Lower lobe of right lung (tissue), 2 donors: ENCODE results near the gene ST3GAL2. TPM values are rescaled to one million over a fixed set of nuclear protein-coding genes. Genes with fewer than 3 reads are reported as not detected.
"Not testable (repeated sequence)": the region's sequence is repeated elsewhere in the genome, so short reads cannot be mapped to it uniquely, and the experiment has no call there.

ENCODE experiments used
- ATAC-seq, 2 donors: fragments of 200-7000 bp; cut with Tn5 transposase; one replicate each; pipeline ENCODE4 v1.9.1; 2020 to 2022; ENCODE audit warnings: mild to moderate bottlenecking in 2 of 2, moderate library complexity in 2 of 2
- DNase-seq: peaks from one replicate; pipeline ENCODE4 v3.0.0-alpha.2; 2020
- H3K27ac ChIP-seq: fragments of 200-600 bp; one replicate; pipeline ENCODE4 v1.8.0; 2022
- H3K27me3 ChIP-seq: fragments of 200-600 bp; one replicate; pipeline ENCODE4 v1.8.0; 2022; ENCODE audit warnings: low read depth
- H3K36me3 ChIP-seq: fragments of 200-600 bp; one replicate; pipeline ENCODE4 v1.8.0; 2022; ENCODE audit warnings: mild to moderate bottlenecking
- H3K4me1 ChIP-seq: fragments of 200-600 bp; one replicate; pipeline ENCODE4 v1.8.0; 2022
- H3K4me3 ChIP-seq: fragments of 200-600 bp; one replicate; pipeline ENCODE4 v1.8.0; 2022; ENCODE audit warnings: mild to moderate bottlenecking
- H3K9me3 ChIP-seq: fragments of 200-600 bp; one replicate; pipeline ENCODE4 v1.8.0; 2022
- CTCF ChIP-seq: fragments of 200-600 bp; IDR thresholded peaks from one replicate; pipeline ENCODE4 v1.8.0; 2022; ENCODE audit warnings: antibody characterized with exemption, mild to moderate bottlenecking
- intact Hi-C: fragments of 100-400 bp; cut with DNase I; formaldehyde crosslinking; loops from one replicate; pipeline ENCODE4 v1.11.0; 2022
- total RNA-seq: library from RNA; stranded (reverse); fragmentation: NEBNext Ultra II Directional; extraction: Animal tissue kit (Norgen Biotek cat#: 25700); gene quantifications from one replicate; pipeline ENCODE4 v1.2.1, GENCODE V29; 2021
- donor health status: DM: no; HTN: yes; CAD: no; lungs with severe emphysema.

The ST3GAL2 gene
- total RNA-seq, 1 donor from 2014 or later = 31.8 TPM

DNA sequence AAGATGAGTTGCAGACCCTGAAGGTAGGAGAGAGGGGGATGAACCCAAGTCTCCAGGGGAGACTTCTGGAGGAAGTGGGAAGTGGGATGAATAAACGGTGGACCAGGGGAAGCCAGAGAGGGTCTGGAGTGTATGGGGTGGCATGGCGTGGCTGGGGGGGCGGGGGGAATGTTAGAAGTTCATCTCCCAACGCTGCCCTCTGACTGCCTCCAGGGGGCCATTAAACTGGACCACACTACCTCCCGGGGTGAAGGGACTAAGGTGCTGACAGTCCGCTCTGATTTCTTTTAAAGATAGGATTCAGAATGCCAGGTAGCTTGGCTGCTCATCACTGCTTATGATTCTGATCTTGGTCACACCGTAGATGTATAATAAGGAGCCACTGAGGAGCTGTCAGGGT lies 21.2 kb downstream of the ST3GAL2 start:
- no peaks in the 10 kb centered on the region for H3K9me3 ChIP-seq
- H3K4me1 ChIP-seq = peaks cover 57% of the 10 kb centered on the region
- no peak for DNase-seq
- no peaks in the 10 kb centered on the region for H3K36me3 ChIP-seq
- TF ChIP-seq CTCF = no peak
- no peaks in the 10 kb centered on the region for H3K27me3 ChIP-seq
- H3K27ac ChIP-seq = no peak overlapping the region
- ATAC-seq = no peak
- H3K4me3 ChIP-seq = no peak overlapping the region
- intact Hi-C loops = no loop called here

DNA sequence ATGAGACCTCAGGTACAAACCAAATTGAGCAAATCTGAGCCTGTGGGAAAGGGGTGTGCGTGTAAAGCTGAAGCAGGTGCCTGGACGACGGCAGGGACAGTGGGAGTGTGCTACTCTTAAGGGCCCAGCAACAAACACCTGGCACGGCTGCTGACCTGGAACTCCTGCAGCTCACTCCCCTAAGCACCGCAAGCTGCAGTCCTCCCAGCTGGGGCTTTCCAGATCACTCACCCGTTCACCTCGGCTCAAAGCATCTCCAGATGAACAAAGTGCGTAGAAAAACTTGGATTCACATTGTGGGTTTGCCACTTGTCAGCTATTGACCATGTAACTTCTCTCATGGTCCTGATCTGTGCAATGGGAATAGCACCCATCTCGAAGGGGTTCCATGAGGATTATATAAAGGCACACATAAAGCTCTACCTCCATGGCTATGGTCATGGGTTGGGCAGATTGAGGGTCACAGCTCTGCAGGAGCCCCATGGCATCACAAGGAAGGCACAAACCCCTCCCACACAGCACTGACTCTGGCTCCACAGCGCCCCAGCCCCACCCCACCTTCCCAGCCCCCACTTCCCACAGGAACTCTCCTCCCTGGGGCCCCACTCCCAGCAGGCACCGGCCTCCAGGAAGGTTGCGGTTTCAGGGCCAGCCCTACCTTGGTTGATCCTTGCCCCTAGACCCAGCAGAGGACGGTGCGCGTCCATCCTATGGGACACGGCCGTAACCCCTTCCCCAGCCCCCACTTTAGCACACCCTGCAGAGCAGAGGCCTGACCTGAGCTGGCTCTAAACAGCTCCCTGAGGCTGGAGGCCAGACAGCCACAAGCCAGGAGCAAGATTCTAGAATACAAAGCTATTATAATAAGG lies 21.9 kb downstream of the ST3GAL2 start:
- H3K27ac ChIP-seq = no peak overlapping the region
- no peak for TF ChIP-seq CTCF
- intact Hi-C loops = no loop called here

GRCh38 chr16:70413572-70413971 lies 25.3 kb downstream of the ST3GAL2 start:
- H3K9me3 ChIP-seq, H3K4me3 ChIP-seq, H3K27me3 ChIP-seq, H3K36me3 ChIP-seq, DNase-seq, ATAC-seq, H3K27ac ChIP-seq, intact Hi-C loops: not testable (repeated sequence)
- H3K4me1 ChIP-seq = peaks cover 23% of the 10 kb centered on the region

More for the DNA sequence above, 21.9 kb downstream of the ST3GAL2 start:
- no peaks in the 10 kb centered on the region for H3K9me3 ChIP-seq
- ATAC-seq (peak in 1 of 2 donors; percentile 20), DNase-seq (no peak)
- no peak overlapping the region for H3K4me3 ChIP-seq
- peaks cover 53% of the 10 kb centered on the region for H3K4me1 ChIP-seq
- peaks cover 5% of the 10 kb centered on the region for H3K36me3 ChIP-seq
- H3K27me3 ChIP-seq = no peaks in the 10 kb centered on the region

DNA sequence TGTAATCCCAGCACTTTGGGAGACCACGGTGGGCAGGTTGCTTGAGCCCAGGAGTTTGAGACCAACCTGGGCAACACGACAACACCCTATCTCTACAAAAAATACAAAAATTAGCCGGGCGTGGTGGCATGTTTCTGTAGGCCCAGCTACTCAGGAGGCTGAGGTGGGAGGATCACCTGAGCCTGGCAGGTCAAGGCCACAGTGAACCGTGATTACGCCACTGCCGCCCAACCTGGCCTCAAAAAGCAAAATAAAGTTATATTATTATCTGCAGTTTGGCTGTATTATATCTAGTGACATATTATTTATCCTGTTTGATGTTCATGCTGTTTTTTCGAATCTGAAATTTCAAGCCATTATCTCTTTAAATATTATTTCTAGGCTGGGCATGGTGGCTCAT lies 26.5 kb downstream of the ST3GAL2 start:
- intact Hi-C loops = no loop called here

GRCh38 chr16:70410734-70411133 lies 28.2 kb downstream of the ST3GAL2 start:
- Histone ChIP-seq H3K4me1 (peaks cover 7% of the 10 kb centered on the region), H3K36me3 (peaks cover 6% of the 10 kb centered on the region), H3K27ac (no peak overlapping the region), H3K4me3 (no peak overlapping the region), H3K9me3 (no peaks in the 10 kb centered on the region), H3K27me3 (no peaks in the 10 kb centered on the region)
- no peak for TF ChIP-seq CTCF
- intact Hi-C loops = no loop called here
- DNase-seq (no peak), ATAC-seq (no peak)

More for the DNA sequence above, 26.5 kb downstream of the ST3GAL2 start:
- Histone ChIP-seq H3K36me3 (peaks cover 6% of the 10 kb centered on the region), H3K27ac (no peak overlapping the region), H3K27me3 (no peaks in the 10 kb centered on the region), H3K4me1 (peaks cover 11% of the 10 kb centered on the region), H3K4me3 (no peak overlapping the region), H3K9me3 (no peaks in the 10 kb centered on the region)
- DNase-seq = no peak
- ATAC-seq = no peak
- TF ChIP-seq CTCF = no peak

DNA sequence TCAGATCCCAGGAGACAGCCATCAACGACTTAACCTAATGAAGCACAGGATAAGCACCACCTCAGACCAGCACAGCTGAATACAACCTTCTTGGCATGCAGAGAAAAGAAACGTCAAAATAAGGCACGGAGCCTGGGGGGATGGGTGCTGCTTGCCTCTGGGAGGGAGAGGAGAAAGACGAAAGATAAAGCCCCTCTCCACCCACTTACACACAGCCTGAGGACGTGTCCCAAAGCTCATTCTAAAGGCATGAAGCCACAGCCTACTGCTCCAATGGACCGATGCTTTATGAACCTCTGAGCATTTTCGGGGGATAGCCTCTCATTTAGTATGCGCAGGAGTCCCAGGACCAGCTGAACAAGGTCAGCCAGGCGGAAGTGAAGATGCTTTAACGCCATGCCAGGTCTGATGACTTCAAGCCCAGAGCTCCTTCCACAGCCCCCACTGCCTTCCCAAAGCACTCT lies 31.1 kb downstream of the ST3GAL2 start:
- Histone ChIP-seq H3K27ac (no peak overlapping the region), H3K9me3 (no peaks in the 10 kb centered on the region), H3K4me3 (no peak overlapping the region), H3K27me3 (no peaks in the 10 kb centered on the region), H3K4me1 (peaks cover 17% of the 10 kb centered on the region), H3K36me3 (peaks cover 6% of the 10 kb centered on the region)
- no peak for DNase-seq
- no peak for TF ChIP-seq CTCF
- intact Hi-C loops = no loop called here
- no peak for ATAC-seq

DNA sequence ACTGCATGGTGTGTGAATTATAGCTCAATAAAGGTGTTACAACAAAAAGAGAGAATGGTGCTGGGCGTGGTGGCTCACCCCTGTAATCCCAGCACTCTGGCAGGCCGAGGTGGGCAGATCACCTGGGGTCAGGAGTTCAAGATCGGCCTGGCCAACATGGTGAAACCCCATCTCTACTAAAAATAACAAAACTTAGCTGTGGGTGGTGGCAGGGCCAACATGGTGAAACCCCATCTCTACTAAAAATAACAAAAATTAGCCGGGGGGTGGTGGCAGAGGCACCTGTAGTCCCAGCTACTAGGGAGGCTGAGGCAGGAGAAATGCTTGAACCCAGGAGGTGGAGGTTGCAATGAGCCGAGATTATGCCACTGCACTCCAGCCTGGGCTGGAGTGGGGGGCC lies 32.8 kb downstream of the ST3GAL2 start:
- ATAC-seq, H3K36me3 ChIP-seq, intact Hi-C loops, H3K27me3 ChIP-seq, H3K4me3 ChIP-seq, H3K9me3 ChIP-seq, H3K27ac ChIP-seq, DNase-seq: not testable (repeated sequence)
- peaks cover 17% of the 10 kb centered on the region for H3K4me1 ChIP-seq
